GM19239 (cell line): ENCODE results near the gene GALNT14.

Experiments
- DNase-seq: peaks from one replicate; pipeline ENCODE4 v3.0.0; 2011; ENCODE audit warnings: low spot score; ENCODE audit not compliant: insufficient read length
- FAIRE-seq: peaks from 2 replicates; lab custom pipeline; 2011; peaks lifted over from hg19 to GRCh38; lab: Jason Lieb, UNC

GALNT14 gene

GRCh38 chr2:30871980-30872789 is 266.1 kb downstream of the GALNT14 start:
- no peak for DNase-seq
- no peak for FAIRE-seq

- FAIRE-seq (no peak), DNase-seq (no peak)
Observed at GRCh38 chr2:30871440-30871839, 266.8 kb downstream of the GALNT14 start.

GRCh38 chr2:30869988-30870387 is 268.3 kb downstream of the GALNT14 start:
- FAIRE-seq, result no peak

GRCh38 chr2:30867385-30867784 is 270.9 kb downstream of the GALNT14 start:
- FAIRE-seq (no peak), DNase-seq (no peak)

More at GRCh38 chr2:30869988-30870387, 268.3 kb downstream of the GALNT14 start:
- no peak for DNase-seq

GRCh38 chr2:30866974-30867373 is 271.3 kb downstream of the GALNT14 start:
- DNase-seq (no peak), FAIRE-seq (no peak)

- DNase-seq (no peak), FAIRE-seq (no peak)
Observed at GRCh38 chr2:30865892-30866681, 272.2 kb downstream of the GALNT14 start.

GRCh38 chr2:30865243-30865642 is 273.0 kb downstream of the GALNT14 start:
- no peak for FAIRE-seq
- DNase-seq, result no peak

- peak; percentile 54 for FAIRE-seq
- DNase-seq, result peak; percentile 31
Observed at GRCh38 chr2:30862054-30862651, 276.1 kb downstream of the GALNT14 start.

GRCh38 chr2:30860726-30861125 is 277.5 kb downstream of the GALNT14 start:
- no peak for DNase-seq
- FAIRE-seq, result no peak
